ENCODE measurements around the gene PDE12.
A peak's percentile ranks its signal among the peaks of the same experiment; 100 is the strongest.

Gene PDE12, protein sequence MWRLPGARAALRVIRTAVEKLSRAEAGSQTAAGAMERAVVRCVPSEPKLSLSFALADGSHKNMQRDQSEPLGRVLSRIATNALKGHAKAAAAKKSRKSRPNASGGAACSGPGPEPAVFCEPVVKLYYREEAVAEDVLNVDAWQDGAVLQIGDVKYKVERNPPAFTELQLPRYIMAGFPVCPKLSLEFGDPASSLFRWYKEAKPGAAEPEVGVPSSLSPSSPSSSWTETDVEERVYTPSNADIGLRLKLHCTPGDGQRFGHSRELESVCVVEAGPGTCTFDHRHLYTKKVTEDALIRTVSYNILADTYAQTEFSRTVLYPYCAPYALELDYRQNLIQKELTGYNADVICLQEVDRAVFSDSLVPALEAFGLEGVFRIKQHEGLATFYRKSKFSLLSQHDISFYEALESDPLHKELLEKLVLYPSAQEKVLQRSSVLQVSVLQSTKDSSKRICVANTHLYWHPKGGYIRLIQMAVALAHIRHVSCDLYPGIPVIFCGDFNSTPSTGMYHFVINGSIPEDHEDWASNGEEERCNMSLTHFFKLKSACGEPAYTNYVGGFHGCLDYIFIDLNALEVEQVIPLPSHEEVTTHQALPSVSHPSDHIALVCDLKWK

DNA sequence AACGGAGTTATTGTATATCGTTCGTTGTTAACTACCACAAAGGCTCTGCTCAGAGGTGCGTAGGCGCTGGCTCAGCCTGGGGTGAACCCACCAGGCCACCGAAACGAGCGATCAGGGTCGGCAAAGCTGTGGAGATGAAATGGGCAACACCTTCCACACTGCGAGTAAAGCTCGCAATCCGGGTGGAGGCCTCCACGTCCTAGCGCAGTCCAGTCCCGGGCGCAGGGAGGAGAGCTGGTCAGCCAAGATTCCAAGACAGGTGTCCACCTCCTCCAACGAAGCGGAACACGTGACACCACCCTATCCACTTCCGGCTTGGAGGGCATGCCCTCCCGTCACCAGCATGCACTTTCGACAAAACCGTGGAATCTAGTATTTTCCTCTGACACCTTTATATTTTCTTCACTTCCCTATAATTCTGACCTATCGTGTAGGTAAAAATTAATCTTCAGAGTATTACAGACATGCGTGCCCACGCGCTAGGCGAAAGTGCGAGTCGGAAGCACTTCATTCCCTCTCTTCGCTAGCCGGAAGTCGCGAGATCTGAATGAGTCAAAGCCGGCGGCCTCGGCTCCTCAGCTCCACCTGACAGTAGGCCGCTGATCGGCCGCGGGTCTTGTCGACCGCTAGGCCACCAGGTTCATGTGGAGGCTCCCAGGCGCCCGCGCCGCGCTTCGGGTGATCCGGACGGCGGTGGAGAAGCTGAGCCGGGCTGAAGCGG lies at the start of gene PDE12:
Gene PDE12 (plus strand): TSS at position 537 of the 721 bp plus-strand sequence. CDS start 106 bp downstream, at position 643.
- no peak for FAIRE-seq

DNA sequence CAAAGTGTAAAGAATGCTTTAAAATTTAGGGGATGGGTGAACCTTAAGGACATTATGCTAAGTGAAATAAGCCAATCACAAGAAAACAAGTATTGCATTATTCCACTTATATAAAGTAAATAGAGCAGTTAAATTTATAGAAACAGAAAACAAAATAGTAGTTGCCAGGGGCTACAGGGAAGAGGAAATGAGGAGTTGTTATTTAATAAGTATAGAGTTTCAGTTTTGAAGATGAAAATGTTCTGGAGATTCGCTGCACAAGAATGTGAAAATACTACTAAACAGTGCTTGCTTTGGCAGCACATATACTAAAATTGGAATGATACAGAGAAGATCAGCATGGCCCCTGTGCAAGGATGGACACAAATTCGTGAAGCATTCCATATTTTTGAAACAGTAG lies 43.9 kb upstream of the PDE12 start:
- no peak for FAIRE-seq

DNA sequence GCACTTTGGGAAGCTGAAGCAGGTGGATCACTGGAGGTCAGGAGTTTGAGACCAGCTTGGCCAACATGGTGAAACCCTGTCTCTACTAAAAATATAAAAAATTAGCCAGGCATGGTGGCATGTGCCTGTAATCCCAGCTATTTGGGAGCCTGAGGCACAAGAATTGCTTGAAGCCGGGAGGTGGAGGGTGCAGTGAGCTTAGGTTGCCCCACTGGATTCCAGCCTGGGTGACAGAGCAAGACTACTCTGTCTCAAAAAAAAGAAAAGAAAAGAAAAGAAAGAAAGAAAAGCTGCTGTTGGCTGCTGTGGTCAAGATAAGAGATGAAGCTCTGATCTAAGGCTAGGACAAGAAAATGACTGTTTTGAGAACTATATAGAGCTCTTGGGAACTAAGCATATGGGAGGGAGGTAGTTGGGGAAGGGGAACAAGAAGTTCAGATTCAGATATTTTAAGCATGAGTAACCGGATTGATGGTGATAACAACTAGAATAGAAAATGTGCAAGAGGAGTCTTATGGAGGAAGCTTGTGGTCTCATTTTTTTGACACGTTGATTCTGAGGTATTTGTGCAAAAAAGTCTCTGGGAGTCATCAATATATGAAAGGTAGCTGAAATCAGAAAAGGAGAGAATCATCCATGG lies 37.7 kb upstream of the PDE12 start:
- no peak for FAIRE-seq

DNA sequence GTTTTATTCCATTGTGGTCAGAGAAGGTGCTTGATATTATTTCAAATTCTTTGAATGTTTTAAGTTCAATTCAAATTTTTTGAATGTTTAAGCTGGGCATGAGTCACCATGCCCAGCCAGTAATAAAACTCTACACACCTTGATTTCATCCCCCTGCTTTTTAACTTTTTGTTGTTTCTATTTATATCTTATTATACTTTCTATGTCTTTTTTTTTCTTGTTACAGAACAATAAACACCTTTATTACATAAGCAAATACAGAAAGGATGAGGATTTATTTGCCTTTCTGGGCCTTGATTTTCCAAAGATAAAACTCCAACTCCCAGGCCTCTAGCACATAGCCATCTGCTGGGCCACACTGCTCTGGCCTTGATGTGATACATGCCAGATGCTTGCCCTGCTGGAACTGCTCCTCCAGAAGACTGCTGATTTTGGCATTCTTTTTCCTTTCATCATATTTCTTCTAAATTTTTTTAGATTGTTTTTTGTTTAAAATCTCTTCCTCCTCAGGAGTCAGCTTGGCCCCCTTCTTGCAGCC lies 25.9 kb upstream of the PDE12 start:
- peak; percentile 28 for FAIRE-seq

DNA sequence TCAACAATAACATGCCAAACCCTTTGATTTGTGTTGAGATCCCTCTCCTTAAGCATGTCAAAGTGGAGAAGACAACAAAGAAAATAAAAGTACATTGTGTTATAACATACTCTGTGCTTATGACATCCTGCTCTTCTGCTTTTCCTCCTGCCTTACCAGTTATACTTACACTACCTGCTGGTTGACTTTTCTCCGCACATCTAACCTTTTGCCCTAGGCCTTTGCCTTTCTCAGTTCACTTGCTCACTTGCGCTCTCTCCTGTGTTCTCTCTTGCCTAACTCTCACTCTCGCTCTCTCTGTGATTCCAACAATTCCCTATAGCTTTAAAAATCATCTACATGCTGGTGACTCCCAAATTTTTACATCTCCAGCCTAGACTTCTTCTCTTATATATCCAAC lies 17.6 kb upstream of the PDE12 start:
- no peak for FAIRE-seq

DNA sequence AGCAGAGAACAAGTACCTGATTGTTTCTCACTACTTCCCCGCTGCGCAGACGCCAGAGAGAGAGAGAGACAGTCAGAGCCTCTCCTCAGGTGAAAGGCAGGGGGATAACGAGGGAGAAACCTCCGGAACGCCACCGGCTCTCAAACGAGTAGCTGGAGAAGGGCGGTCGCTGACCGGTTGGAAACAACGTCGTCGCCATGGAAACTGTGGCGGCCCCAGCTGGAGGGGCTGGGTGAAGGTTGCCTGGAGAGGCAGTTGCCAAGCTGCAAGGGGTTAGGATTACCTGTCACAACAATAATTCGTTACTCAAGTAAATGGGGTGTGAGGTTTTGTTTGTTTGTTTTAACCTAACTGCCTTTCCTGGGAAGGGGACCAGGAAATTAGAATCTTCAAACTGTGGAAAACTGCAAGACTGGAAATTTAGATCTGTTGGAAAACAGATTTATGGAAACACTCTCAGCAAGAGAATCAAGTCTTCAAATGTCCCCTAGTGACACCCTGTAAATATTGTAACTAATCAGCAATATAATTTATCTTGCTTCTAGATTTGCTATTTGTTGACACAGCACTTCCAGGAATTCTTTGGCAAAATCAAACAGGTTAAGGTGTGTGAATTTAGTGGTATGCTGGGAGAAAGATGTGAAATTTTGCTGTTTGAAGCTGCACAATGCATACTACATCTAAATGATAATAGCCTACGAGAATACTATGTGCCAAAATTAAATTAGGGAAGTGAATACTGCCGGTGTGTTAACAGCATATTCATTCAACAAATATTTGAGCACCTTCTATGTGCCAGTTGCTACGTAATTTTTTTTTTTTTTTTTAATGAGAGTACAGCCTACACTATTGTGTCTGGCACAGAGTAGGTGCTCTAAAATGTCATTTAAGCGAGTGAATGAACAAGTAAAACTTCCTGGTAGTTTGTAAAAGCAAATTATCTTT lies 11.6 kb upstream of the PDE12 start, which contains the start of gene DNAH12:
Gene DNAH12 (minus strand): TSS at position 164 of the 945 bp plus-strand sequence. CDS start 1,474 bp downstream, outside the sequence.
- FAIRE-seq = no peak

DNA sequence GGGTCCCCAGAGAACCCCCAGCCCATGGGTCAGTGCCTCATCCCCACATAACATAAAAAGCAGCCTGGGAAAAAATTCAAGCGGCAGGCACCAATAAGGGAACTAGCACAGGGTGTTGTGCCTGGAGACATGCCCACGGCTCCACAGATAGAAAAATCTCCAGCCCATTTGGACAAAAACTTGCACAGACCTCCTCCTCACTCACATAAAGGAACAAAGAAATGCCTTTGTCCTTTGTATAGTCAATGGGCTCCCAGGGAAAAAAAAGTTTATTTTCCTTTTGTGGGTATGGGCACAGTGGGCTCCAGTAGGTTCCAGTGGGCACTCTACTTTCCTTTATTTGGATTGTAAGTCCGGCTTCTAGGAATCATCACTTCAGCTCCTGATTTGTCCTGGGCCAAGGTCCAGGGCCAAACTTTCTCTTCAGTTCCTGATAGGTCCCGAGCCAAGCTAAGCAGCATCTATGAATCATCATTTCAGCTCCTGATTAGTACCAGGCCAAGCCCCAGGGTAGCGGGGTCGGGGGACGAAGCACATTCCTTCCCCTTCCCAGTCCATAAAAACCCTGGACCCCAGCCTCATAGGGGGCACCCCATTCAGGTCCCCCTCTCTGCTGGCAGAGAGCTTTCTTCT lies 10.3 kb upstream of the PDE12 start:
- no peak for FAIRE-seq

DNA sequence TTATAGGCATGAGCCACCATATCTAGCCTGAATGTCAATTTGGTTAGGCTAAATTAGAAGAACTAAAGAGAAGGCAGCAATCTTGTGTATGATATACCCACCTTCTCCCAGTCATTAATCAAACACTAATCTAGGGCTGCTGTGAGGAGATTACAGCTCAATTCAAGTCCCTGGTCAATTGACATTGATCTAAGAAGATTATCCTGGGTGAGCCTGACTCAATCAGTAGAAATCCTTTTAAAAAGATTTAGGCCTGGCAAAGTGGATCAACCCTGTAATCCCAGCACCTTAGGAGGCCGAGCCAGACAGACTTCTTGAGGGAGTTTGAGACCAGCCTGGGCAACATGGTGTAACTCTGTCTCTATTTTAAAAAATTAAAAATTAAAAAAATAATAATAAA lies 9.5 kb upstream of the PDE12 start:
- no peak for FAIRE-seq

DNA sequence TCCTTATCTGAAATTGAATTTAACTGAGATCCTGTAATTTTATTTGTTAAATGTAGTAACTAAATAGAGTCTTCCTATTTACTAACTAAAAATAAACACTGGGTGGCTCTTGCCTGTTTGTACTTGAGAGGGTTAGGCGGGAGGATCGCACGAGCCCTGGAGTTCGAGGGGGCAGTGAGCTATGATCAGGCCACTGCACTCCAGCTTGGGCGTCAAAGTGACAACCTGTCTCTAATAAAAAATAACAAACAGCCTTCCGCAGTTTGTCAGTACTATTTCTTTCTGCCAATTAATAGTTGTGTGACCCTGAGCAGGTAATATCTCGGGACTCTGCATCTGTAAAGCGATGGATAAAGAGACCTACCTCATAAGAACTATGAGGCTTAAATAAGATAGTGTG lies 768 bp upstream of the PDE12 start:
- no peak for FAIRE-seq

DNA sequence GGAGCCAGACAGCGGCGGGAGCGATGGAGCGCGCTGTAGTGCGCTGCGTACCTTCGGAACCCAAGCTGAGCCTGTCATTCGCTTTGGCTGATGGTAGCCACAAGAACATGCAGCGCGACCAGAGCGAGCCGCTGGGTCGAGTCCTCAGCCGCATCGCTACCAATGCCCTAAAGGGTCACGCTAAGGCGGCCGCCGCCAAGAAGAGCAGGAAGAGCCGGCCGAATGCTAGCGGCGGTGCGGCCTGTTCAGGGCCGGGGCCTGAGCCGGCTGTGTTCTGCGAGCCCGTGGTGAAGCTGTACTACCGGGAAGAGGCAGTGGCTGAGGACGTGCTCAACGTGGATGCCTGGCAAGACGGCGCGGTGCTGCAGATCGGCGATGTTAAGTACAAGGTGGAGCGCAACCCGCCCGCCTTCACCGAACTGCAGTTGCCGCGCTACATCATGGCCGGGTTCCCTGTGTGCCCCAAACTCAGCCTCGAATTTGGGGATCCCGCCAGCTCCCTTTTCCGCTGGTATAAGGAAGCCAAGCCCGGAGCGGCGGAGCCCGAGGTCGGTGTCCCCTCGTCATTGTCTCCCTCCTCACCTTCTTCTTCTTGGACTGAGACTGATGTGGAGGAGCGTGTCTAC lies 498 bp downstream of the PDE12 start:
- no peak for FAIRE-seq

DNA sequence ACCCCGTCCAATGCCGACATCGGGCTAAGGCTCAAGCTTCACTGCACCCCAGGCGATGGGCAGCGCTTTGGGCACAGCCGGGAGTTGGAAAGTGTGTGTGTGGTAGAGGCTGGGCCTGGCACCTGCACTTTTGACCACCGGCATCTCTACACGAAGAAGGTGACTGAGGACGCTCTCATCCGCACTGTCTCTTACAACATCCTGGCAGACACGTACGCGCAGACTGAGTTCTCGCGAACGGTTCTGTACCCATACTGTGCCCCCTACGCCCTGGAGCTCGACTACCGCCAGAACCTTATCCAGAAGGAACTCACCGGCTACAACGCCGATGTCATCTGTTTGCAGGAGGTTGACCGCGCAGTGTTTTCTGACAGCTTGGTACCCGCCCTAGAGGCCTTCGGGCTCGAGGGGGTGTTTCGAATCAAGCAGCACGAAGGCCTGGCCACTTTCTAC lies 1.0 kb downstream of the PDE12 start:
- no peak for FAIRE-seq

DNA sequence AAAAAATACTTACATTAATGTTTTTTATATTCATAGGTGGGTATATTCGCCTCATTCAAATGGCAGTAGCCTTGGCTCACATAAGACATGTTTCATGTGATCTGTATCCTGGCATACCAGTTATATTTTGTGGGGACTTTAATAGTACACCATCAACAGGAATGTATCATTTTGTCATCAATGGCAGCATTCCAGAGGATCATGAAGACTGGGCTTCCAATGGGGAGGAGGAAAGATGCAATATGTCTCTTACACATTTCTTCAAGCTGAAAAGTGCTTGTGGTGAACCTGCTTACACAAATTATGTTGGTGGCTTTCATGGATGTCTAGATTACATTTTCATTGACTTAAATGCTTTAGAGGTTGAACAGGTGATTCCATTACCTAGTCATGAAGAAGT lies 3.5 kb downstream of the PDE12 start:
- FAIRE-seq = no peak

DNA sequence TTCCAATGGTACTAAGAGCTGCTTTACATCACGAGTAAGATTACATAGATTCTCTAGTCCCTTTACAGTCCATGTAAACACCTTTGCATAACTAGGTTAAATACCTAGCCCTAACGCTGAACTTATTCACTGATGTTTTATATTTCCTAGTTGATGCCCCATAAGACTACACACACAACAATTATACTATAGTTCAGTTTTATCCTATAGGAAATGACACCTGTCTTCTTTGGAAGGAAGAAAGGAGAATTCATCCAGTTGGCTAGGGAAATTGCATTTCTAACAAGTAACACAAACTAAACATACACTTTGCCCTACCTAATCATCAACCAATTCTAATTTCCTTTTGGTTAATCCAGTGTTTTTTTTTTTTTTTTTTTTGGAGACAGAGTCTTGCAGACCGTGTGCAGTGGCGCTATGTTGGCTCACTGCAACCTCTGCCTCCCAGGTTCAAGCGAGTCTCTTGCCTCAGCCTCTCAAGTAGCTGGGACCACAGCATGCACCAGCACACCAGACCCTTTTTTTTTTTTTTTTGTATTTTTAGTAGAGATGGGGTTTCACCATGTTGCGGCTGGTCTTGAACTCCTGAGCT lies 13.9 kb downstream of the PDE12 start:
- no peak for FAIRE-seq

DNA sequence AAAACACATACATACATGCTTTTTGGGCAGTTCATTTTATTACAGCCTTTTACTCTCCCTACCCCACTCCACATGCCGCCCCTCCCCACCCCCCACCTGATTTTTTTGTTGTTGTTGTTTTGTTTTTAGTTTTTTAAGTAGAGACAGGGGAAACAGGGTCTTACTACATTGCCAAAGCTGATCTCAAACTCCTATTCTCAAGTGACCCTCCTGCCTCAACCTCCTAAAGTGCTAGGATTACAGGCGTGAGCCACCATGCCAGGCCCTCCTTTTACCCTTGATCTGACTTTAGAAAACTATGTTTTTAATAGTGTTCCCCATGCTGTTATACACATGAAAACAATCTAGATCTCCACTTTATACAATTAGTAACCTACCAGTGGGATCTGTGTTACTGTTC lies 14.8 kb downstream of the PDE12 start:
- FAIRE-seq = no peak

DNA sequence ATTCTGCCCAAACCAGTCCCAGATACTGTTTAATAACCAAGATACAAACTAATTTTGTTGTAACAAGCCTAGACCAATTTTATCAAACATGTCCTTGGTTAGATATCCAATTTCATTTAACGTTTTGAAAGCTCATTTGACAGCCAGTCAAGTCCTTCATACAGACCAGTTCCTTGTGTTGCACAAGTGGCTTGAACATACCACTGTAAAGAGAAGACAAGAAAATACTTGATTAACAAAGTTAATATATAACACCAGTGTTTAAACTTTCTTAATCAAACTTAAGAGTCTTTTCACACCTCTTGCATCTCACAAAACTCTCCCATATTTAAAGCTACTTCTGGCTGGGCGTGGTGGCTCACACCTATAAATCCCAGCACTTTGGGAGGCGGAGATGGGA lies 16.0 kb downstream of the PDE12 start:
- FAIRE-seq = no peak

DNA sequence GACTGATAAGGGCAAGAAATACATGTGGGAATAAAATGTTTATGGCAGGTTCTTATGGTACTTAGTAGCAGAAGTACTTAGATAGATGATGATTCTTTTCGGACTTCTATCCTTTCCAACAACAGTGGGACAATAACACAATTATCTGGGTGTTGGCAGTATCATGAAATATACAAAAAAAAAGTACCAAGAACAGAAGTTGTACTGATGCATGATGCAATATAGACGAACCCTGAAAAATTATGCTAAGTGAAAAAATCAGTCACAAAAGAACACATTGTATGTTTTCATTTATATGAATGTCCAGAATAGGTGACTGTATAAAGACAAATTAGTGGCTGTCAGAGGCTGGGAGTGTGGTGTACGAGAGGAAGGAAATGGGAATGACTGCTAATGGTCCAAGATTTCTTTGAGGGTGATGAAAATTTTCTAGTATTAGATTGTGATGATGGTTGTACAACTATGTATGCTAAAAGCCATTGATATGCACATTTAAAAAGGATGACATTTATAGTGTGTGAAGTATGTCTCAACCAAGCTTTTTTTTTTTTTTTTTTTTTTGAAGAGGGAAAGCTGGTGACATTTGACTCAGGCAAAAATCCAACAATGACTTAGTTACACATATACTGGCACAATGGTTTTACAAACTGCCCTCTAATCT lies 20.0 kb downstream of the PDE12 start:
- FAIRE-seq = no peak

DNA sequence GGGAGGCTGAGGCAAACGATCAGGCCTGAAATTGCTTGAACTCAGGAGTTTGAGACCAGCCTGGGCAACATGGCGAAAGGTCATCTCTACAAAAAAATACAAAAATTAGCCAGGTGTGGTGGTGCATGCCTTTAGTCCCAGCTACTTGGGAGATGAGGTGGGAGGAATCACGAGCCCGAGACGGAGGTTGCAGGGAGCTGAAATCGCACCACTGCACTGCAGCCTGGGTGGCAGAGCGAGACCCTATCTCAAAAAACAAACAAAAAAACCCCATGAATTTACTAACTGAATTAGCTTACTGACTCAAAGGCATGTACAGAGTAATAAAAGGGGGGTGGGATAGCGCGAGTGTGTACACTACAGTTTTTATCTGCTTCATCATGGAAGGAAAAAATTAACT lies 21.7 kb downstream of the PDE12 start:
- FAIRE-seq = no peak

DNA sequence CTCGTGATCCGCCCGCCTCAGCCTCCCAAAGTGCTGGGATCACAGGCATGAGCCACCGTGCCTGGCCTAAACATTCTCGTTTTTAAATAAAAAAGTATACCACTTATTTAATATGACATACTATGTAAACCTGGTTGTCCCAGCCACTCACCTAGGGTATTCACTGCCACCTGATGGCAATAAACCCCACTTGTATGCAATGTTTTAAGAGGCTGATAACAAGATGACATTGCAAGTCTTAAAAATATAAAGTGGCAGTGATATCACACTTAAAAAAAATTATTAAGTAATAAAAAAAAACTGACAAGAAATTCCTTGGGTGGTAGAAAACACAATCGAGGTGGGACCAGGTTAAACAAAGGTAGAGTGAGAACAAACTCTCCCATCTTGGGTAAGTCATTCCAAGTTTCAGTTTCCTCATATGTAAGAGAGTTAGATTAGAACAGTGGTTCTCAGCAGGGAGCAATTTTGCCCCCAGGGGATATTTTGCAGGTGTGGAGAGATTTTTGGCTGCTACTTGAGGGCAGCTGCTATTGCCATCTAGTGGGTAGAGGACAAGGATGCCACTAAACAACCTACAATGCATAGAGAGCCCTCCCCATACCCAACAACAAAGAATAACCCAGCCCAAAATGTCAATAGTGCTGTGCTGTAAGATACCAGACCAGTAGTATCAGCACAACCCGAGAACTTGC lies 26.5 kb downstream of the PDE12 start:
- FAIRE-seq = no peak

DNA sequence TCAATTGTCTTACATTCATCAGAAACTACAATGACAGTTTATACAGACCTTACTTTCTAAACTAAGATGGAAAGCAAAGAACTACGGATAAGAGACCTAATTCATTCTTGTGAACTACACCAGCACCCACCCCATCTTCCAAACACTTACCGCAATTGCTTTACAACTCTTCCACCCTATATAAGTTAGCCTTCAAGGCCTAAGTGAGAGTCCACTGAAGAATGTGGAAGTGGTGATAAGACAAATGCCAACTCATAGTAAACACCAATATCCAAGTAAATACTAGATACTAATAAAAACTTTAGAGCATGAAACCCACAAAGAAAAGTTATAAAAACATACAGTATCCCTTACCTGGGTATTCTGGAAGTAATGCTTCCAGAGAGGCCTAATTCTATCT lies 27.5 kb downstream of the PDE12 start:
- FAIRE-seq = no peak
